ENCODE data around the gene MRPL48. TPM values are rescaled to one million over a fixed set of nuclear protein-coding genes. Genes with fewer than 3 reads are reported as not detected.
"Not testable (repeated sequence)": the region's sequence is repeated elsewhere in the genome, so short reads cannot be mapped to it uniquely, and the experiment has no call there.

Gene MRPL48
- total RNA-seq, 1 donor from 2014 or later = 17.7 TPM

DNA sequence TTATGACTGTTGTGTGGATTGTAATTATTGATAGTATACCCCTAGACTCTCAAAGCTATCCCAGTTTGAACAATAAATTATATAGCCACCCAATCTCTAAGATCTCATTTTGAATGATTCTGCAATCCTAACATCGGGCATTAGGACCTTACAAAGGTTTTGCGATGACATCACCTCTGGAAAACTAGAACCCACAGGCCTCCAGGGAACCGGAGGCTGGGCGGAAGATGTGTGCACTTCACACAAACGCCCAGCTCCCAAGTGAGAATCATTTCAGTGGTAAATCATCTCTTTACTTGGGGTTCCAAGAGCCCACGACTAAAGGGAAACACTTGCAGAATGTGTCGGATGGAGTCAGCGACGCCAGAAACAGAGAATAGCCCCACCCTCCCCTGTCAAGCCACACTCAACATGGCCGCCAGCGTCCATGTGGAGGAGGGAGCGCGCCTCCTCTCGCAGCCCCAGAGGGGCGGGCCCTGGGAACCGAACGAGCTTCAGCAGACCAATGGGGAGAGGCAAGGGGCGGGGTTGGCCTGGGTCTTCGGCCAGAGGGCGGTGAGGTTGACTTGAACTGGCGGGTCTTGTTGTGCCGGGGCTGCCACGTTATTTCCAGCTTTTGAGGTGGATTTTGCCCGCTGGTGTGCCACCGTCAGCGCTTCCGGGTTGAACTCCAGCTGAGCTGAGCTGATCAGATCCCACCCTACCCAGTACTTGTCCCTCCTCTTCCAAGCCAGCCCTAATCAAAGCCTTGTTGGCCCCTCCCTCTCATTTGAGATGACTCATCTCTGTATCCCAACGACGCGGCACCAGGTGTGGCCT is 8.4 kb upstream of the MRPL48 start:
- DNase-seq (ENCODE audit: low read depth) = peak; percentile 96

GRCh38 chr11:73781303-73781702 is 6.4 kb upstream of the MRPL48 start:
- no peak for DNase-seq (ENCODE audit: low read depth)

DNA sequence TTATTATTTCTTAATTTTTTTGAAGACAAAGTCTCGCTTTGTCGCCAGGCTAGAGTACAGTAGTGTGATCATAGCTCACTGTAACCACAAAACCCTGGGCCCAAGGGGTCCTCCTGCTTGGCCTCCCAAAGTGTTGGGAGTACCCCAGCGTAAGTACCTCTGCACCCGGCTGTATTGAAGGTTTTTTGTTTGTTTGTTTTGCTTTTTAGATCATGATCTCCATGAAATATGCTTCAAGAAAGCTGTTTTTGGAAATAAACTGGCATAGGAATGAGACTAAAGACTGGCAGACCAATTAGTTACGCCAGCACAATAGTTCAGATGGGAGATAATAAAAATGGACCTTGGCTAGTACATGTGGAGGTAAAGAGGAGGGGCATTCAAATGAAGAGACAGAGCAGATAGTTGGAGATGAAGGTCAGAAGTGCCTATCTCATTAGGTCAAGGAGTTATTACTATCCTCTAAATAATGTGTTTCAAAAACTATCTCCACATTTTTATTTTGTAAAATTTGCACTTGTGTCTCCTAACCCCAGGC is 4.1 kb upstream of the MRPL48 start:
- DNase-seq (ENCODE audit: low read depth) = no peak

GRCh38 chr11:73784080-73784634 is 3.5 kb upstream of the MRPL48 start:
- no peak for DNase-seq (ENCODE audit: low read depth)

DNA sequence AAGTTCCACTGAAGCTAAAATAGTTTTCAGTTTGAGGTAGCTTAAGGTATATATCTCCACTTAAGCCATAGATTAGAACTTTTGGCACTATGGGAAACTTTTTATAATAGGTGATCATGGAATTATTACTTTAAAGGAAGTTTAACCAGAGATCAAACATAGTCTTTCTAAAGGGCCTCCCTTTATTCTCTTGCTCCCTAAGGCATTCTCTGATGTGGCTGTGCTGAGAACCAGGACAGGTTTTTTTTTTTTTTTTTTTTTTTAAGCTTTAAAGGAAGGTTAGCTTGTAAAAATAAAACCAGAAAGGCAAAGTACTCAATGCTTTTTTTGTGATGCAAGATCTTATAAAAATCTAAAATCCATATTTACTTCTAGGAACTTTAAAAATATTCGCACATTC is 2.9 kb upstream of the MRPL48 start:
- no peak for DNase-seq (ENCODE audit: low read depth)

DNA sequence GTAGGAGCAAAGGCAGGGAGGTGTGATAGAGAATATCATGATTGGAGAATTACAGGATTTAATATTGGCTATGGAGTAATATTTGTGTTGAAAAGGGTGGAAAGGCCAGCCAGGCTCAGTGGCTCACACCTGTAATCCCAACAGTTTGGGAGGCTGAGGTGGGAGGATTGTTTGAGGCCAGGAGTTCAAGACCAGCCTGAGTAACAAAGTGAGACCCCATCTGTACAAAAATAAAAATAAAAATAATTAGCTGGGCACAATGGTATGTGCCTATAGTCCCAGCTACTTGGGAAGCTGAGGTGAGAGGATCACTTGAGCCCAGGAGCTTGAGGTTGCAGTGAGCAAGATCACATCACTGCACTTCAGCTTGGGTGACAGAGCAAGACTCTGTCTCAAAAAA is 2.2 kb upstream of the MRPL48 start:
- not testable (repeated sequence) for DNase-seq (ENCODE audit: low read depth)

- no peak for DNase-seq (ENCODE audit: low read depth)
Observed at GRCh38 chr11:73787051-73787642, 527 bp upstream of the MRPL48 start.

DNA sequence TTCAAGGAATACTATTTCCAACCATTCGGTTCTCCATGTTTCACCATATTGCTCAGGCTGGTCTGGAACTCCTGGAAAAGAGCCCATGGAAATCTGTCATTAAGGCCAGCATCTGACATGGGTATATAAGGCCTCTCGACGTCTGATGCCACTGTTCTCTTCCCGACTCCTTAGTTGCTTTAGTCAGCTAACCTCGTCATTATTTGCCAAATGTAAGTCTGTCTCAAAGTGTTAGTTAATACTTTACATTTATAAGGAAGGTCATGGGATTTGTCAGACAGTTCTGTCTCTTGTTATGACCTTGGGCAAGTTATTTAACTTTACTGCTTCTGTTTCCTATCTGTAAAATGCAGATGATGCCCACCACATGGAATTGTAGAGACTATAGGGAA is 1.6 kb downstream of the MRPL48 start:
- DNase-seq (ENCODE audit: low read depth) = no peak

GRCh38 chr11:73792584-73792983 is 4.9 kb downstream of the MRPL48 start:
- DNase-seq (ENCODE audit: low read depth) = no peak

DNA sequence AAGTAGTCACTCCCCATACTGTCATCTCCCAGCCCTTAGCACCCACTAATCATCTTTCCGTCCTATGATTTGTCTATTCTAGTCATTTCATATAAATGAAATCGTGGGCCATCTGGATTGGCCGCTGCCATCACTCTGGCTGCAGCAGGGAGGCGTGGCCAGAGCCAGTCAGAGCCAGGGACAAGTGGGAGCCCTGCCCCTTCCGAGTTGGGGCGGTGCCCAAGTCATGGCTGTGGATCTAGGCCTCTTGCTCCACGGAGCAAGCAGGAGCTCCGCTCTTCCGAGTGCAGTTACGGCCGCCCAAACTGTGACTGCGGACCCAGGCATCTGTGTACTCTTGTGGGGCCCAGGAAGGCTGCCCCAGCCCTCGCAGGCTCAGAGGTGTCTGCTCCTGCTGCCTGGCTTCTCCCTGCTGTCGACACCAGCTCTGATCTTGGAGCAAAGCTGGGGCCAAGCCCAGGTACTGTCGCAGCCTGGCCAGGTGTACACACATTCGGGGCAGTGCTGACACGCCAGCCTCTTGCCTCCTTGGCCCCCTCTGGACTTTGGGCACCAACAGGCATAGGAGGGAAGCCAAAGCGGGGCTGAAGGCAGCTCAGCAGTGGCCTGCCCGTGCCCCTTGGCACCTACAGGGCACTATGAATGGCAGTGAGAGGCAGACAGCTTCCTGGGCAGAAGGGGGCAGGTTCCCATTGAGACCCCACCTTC is 8.4 kb downstream of the MRPL48 start:
- DNase-seq (ENCODE audit: low read depth) = no peak

- no peak for DNase-seq (ENCODE audit: low read depth)
Observed at GRCh38 chr11:73797457-73797856, 9.8 kb downstream of the MRPL48 start.

GRCh38 chr11:73800276-73800806 is 12.7 kb downstream of the MRPL48 start:
- no peak for DNase-seq (ENCODE audit: low read depth)

- no peak for DNase-seq (ENCODE audit: low read depth)
Observed at GRCh38 chr11:73801136-73801535, 13.5 kb downstream of the MRPL48 start.

DNA sequence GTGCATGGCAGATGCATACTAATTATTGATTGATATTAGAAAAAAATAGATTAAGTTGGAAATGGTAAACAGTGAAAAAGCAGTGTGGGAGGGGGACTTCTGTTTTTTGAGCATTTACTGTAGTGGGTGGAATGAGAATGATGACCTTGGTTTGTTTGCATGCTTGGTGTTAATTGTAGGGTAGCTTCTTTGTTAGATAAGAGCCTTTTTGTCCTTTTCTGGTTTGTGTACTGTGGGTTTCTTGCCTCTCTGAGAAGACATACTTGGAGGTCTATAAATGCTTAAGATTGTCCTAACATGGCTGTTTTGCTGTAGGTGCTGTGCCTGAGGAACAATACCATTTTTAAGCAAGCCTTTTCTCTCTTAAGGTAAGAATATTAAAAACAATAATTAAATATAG is 17.0 kb downstream of the MRPL48 start:
- DNase-seq (ENCODE audit: low read depth) = no peak

DNA sequence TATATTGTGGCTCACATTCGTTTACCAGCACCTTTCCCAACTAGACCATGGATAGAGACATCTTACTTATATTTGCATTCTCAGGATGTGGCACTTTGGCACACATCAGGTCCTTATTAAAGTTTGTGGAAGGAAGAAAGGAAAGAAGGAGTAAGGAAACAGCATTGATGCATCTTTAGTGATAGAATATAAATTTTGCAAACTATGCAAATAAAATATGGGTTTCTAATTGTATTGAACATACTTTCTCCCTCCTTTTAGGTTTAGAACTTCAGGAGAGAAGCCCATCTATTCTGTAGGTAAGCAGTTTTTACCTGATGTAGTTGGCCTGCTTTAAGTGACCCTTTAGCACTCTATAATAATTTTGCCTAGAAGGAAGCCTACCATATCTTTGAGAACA is 20.4 kb downstream of the MRPL48 start:
- DNase-seq (ENCODE audit: low read depth) = no peak

GRCh38 chr11:73810637-73811036 is 23.0 kb downstream of the MRPL48 start:
- DNase-seq (ENCODE audit: low read depth) = no peak

DNA sequence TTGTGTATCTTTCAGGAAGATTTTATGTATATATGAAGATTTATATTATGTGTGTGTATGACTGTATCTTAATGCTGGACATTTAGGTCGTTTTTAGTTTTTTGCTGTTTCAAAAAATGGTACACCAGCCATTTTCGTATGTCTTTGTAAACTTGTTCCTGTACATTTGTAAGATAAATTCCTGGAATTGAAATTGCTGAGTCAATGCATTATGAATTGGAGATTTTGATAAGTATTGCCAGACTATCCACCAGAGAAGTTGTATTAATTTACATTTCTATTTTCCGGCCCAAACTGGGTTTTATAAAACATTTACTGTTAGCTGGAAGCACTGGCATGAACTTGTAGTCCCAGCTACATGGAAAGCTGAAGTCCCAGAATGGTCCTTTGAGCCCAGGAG is 24.6 kb downstream of the MRPL48 start:
- DNase-seq (ENCODE audit: low read depth) = no peak

DNA sequence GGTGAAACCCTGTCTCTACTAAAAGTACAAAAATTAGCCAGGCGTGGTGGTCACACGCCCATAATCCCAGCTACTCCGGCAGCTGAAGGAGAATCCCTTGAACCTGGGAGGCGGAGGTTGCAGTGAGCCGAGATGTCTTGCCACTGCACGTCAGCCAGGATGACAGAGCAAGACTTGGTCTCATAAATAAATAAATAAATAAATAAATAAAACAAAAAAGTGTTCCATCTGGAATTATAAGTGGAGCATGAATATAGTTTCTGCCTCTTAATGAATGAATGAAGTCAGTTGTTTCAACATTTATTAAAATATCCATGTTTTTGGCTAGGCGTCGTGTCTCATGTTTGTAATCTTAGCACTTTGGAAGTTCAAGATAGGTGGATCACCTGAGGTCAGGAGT is 27.1 kb downstream of the MRPL48 start:
- DNase-seq (ENCODE audit: low read depth) = no peak

DNA sequence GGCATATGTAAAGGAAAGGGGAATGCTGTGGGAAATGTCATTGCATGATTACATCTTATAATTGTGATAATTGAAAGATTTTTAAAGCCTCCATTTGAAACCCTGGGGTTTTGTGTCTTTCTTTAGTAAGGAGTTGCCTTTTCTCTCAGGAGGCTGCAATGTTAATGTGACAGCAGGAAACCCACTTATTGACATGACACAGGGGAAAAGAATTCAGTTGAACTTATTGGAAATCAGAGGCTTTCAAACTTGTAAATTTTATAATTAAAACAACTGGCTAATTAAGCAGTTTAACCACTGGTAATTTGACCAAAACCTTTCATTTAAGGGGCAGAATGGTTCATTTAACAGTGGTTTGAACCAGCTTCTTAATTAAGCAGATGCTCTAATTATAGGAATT is 31.2 kb downstream of the MRPL48 start:
- DNase-seq (ENCODE audit: low read depth) = peak; percentile 22

GRCh38 chr11:73830261-73830660 is 42.6 kb downstream of the MRPL48 start:
- no peak for DNase-seq (ENCODE audit: low read depth)

GRCh38 chr11:73833067-73833466 is 45.4 kb downstream of the MRPL48 start:
- DNase-seq (ENCODE audit: low read depth) = no peak

GRCh38 chr11:73838443-73839122 is 50.9 kb downstream of the MRPL48 start:
- peak; percentile 75 for DNase-seq (ENCODE audit: low read depth)

Measured in renal cortical epithelial cell (primary cell).